Neural crest cell (in vitro differentiated cells): ENCODE data around the gene PNP. TPM values are rescaled to one million over a fixed set of nuclear protein-coding genes. Genes with fewer than 3 reads are reported as not detected.

ENCODE experiments used
- DNase-seq: peaks from one replicate; pipeline ENCODE4 v3.0.0; 2021; ENCODE audit warnings: low read depth, mixed read lengths, low spot score
- H3K27ac Mint-ChIP-seq: one replicate; pipeline ENCODE4 v1.8.0; 2021; ENCODE audit warnings: mild to moderate bottlenecking, mixed read lengths; ENCODE audit not compliant: unreplicated experiment
- H3K27me3 Mint-ChIP-seq: 2 replicates; pipeline ENCODE4 v1.8.0; 2021; ENCODE audit warnings: low read depth, mild to moderate bottlenecking, mixed read lengths
- H3K36me3 Mint-ChIP-seq: 2 replicates; pipeline ENCODE4 v1.8.0; 2021; ENCODE audit warnings: low read depth, mild to moderate bottlenecking, mixed read lengths
- H3K4me1 Mint-ChIP-seq: 2 replicates; pipeline ENCODE4 v1.8.0; 2021; ENCODE audit warnings: mixed read lengths
- H3K4me3 Mint-ChIP-seq: one replicate; pipeline ENCODE4 v1.8.0; 2021; ENCODE audit warnings: mild to moderate bottlenecking, mixed read lengths
- H3K9me3 Mint-ChIP-seq: 2 replicates; pipeline ENCODE4 v1.8.0; 2021; ENCODE audit warnings: mixed read lengths
- total RNA-seq: library from RNA; stranded (reverse); gene quantifications from 2 replicates; pipeline ENCODE4 v1.2.1, GENCODE V29; 2021
- TF ChIP-seq, protein P1 (sequence below): fragments of 200-600 bp; sonication (generic); conservative IDR thresholded peaks from 2 replicates; pipeline ENCODE4 v1.5.0; 2021; ENCODE audit warnings: antibody characterized with exemption, mild to moderate bottlenecking

PNP gene
- total RNA-seq, 1 donor from 2014 or later, result 35.1 TPM

DNA sequence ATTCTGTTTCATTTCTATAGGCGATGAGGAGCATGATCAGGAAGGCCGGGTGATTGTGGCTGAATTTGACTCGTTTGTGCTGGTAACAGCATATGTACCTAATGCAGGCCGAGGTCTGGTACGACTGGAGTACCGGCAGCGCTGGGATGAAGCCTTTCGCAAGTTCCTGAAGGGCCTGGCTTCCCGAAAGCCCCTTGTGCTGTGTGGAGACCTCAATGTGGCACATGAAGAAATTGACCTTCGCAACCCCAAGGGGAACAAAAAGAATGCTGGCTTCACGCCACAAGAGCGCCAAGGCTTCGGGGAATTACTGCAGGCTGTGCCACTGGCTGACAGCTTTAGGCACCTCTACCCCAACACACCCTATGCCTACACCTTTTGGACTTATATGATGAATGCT, 12.2 kb upstream of the PNP start:
- Mint-ChIP-seq H3K9me3 (peaks cover 3% of the 10 kb centered on the region), H3K4me1 (peaks cover 25% of the 10 kb centered on the region), H3K4me3 (no peak overlapping the region), H3K27ac (no peak overlapping the region), H3K36me3 (peaks cover 8% of the 10 kb centered on the region), H3K27me3 (peaks cover 5% of the 10 kb centered on the region)
- DNase-seq, result no peak
- TF ChIP-seq, protein P1, sequence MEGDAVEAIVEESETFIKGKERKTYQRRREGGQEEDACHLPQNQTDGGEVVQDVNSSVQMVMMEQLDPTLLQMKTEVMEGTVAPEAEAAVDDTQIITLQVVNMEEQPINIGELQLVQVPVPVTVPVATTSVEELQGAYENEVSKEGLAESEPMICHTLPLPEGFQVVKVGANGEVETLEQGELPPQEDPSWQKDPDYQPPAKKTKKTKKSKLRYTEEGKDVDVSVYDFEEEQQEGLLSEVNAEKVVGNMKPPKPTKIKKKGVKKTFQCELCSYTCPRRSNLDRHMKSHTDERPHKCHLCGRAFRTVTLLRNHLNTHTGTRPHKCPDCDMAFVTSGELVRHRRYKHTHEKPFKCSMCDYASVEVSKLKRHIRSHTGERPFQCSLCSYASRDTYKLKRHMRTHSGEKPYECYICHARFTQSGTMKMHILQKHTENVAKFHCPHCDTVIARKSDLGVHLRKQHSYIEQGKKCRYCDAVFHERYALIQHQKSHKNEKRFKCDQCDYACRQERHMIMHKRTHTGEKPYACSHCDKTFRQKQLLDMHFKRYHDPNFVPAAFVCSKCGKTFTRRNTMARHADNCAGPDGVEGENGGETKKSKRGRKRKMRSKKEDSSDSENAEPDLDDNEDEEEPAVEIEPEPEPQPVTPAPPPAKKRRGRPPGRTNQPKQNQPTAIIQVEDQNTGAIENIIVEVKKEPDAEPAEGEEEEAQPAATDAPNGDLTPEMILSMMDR, result no peak

DNA sequence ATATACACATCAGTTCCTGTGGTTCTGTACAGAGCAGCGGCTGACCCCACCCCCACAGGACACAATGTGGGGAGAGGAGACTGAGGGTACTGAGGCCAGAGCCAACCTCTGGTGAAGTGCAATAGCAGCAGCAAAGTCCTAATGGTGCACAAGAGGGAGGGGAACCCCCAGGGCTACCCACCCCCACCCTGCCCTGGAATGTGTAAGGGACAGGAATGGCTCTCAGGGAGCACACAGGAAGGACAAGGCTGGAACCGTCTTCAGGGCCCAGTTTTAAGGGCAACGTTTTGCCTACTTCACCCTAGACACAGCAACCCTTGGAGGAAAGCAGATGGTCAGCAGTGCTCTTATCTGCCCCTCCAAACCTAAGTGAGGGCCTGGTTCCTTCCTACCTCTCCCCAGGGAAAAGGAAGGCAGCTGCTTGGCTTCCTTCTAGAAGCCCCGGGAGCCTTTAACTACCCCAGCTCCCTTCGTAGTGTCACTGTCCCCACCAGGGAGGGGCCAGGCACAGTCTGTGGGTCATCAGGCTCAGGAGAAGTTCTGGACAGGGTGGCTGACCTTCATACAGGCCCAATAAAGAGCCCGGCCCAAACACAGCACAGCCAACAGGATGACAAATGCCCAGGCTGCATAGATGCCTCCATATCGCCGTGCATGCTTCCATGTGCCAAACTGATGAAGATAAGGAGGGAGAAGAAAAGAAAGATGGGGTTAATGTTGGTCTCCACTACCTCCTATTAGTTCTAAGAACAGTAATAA, 11.0 kb upstream of the PNP start:
- TF ChIP-seq, protein P1, result no peak
- DNase-seq, result no peak

GRCh38 chr14:20460458-20461224, 8.6 kb upstream of the PNP start:
- Mint-ChIP-seq H3K27me3 (peaks cover 12% of the 10 kb centered on the region), H3K4me1 (peaks cover 22% of the 10 kb centered on the region), H3K36me3 (peaks cover 8% of the 10 kb centered on the region), H3K9me3 (peaks cover 3% of the 10 kb centered on the region), H3K4me3 (no peak overlapping the region), H3K27ac (peak overlapping the region; percentile 15)
- TF ChIP-seq, protein P1, result no peak
- no peak for DNase-seq

More for the DNA sequence above, 11.0 kb upstream of the PNP start:
- peaks cover 8% of the 10 kb centered on the region for H3K36me3 Mint-ChIP-seq
- H3K4me1 Mint-ChIP-seq, result peaks cover 22% of the 10 kb centered on the region
- peaks cover 5% of the 10 kb centered on the region for H3K27me3 Mint-ChIP-seq
- peak overlapping the region; percentile 15 for H3K27ac Mint-ChIP-seq
- H3K4me3 Mint-ChIP-seq, result no peak overlapping the region
- peaks cover 3% of the 10 kb centered on the region for H3K9me3 Mint-ChIP-seq

- Mint-ChIP-seq H3K9me3 (peaks cover 3% of the 10 kb centered on the region), H3K4me3 (peak within 1 kb of the TSS; percentile 94), H3K4me1 (peaks cover 22% of the 10 kb centered on the region), H3K27me3 (peaks cover 14% of the 10 kb centered on the region), H3K27ac (peak within 1 kb of the TSS; percentile 29), H3K36me3 (peaks cover 8% of the 10 kb centered on the region)
- TF ChIP-seq, protein P1, result no peak
- DNase-seq, result peak; percentile 94
Observed at GRCh38 chr14:20461225-20462141, 7.7 kb upstream of the PNP start, which contains the start of gene PIP4P1. Gene PIP4P1, minus strand, starts transcription at chr14:20461434. Its CDS starts 109 bp downstream, at chr14:20461325.

GRCh38 chr14:20468764-20469241, 403 bp upstream of the PNP start:
- H3K9me3 Mint-ChIP-seq, result no peaks in the 10 kb centered on the region
- peak overlapping the region; percentile 97 for H3K4me3 Mint-ChIP-seq
- peak overlapping the region; percentile 98 for H3K27ac Mint-ChIP-seq
- H3K36me3 Mint-ChIP-seq, result peaks cover 8% of the 10 kb centered on the region
- DNase-seq, result no peak
- H3K4me1 Mint-ChIP-seq, result peaks cover 28% of the 10 kb centered on the region
- peaks cover 11% of the 10 kb centered on the region for H3K27me3 Mint-ChIP-seq
- TF ChIP-seq, protein P1, result no peak
